Endothelial cell of umbilical vein (primary cell): ENCODE results near the gene PPM1L.

Experiments
- EZH2 ChIP-seq: IDR thresholded peaks from 2 replicates; pipeline ENCODE4 v1.6.1; 2012; ENCODE audit warnings: borderline replicate concordance, low read depth, mild to moderate bottlenecking, moderate library complexity, low read length, inconsistent platforms; ENCODE audit not compliant: severe bottlenecking
- JUN ChIP-seq: IDR thresholded peaks from 2 replicates; pipeline ENCODE4 v1.6.1; 2011; ENCODE audit warnings: borderline replicate concordance, low read depth; ENCODE audit not compliant: insufficient read length, insufficient read depth
- MYC ChIP-seq: IDR thresholded peaks from one replicate; pipeline ENCODE4 v1.6.1; 2011; ENCODE audit warnings: mild to moderate bottlenecking, low read depth, low read length
- POLR2A ChIP-seq: IDR thresholded peaks from 2 replicates; pipeline ENCODE4 v1.6.1; 2012; ENCODE audit warnings: low read depth, mild to moderate bottlenecking, control low read depth, low read length
- POLR2AphosphoS5 ChIP-seq: IDR thresholded peaks from 2 replicates; pipeline ENCODE4 v1.6.1; 2012; ENCODE audit warnings: low read depth, mild to moderate bottlenecking, control low read depth, low read length, moderate library complexity; ENCODE audit not compliant: insufficient read depth
- TF ChIP-seq, protein P1 (sequence below), 2 donors: IDR thresholded peaks; 1 replicate in 1 of 2; 2 replicates in 1 of 2; pipeline ENCODE4 v1.5.1; 2011; ENCODE audit warnings: low read length in 2 of 2, mild to moderate bottlenecking in 2 of 2, moderate library complexity in 2 of 2, control low read depth in 1 of 2, inconsistent platforms in 1 of 2, low read depth in 1 of 2; ENCODE audit not compliant: insufficient read depth in 1 of 2; ENCODE audit errors: extremely low read depth in 1 of 2
- TF ChIP-seq, protein P2 (sequence below): IDR thresholded peaks from 2 replicates; pipeline ENCODE4 v1.6.1; 2011; ENCODE audit not compliant: insufficient read depth, insufficient read length

DNA sequence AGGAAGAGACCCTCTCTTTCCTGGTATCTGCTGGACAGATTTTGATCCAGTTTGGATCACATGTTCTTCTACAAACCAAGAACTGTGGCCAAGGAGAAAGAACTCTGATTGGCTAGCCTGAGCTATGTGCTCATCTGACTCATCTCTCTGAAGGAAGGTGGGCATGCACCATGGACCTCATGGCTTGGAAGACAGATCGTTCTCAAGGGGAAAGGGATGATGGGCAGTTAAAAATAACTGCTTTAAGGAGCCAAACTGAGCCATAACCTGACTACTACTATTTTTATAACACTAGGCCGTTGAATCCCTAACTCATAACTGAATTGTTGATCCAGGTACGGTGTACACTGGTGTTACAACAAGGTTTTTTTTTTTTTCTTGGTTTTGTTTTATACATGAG is 236.7 kb downstream of the PPM1L start:
- TF ChIP-seq, protein P1, sequence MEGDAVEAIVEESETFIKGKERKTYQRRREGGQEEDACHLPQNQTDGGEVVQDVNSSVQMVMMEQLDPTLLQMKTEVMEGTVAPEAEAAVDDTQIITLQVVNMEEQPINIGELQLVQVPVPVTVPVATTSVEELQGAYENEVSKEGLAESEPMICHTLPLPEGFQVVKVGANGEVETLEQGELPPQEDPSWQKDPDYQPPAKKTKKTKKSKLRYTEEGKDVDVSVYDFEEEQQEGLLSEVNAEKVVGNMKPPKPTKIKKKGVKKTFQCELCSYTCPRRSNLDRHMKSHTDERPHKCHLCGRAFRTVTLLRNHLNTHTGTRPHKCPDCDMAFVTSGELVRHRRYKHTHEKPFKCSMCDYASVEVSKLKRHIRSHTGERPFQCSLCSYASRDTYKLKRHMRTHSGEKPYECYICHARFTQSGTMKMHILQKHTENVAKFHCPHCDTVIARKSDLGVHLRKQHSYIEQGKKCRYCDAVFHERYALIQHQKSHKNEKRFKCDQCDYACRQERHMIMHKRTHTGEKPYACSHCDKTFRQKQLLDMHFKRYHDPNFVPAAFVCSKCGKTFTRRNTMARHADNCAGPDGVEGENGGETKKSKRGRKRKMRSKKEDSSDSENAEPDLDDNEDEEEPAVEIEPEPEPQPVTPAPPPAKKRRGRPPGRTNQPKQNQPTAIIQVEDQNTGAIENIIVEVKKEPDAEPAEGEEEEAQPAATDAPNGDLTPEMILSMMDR (IDR thresholded peaks at IDR 0.05; ENCODE audit: extremely low read depth in 1 of 2, insufficient read depth in 1 of 2, low read depth in 1 of 2, low read length in 2 of 2) = no peak
- TF ChIP-seq POLR2A = no peak
- no peak for TF ChIP-seq POLR2AphosphoS5
- no peak for TF ChIP-seq JUN
- no peak for TF ChIP-seq EZH2
- TF ChIP-seq, protein P2, sequence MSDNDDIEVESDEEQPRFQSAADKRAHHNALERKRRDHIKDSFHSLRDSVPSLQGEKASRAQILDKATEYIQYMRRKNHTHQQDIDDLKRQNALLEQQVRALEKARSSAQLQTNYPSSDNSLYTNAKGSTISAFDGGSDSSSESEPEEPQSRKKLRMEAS = no peak
- TF ChIP-seq MYC = no peak
